22Rv1 (cell line): ENCODE measurements around the gene LTBP3.
A peak's percentile ranks its signal among the peaks of the same experiment; 100 is the strongest.

ENCODE experiments used
- H3K27ac ChIP-seq: fragments of 450-650 bp; 2 replicates; pipeline ENCODE4 v1.5.1; 2017
- CTCF ChIP-seq: fragments of 450-650 bp; IDR thresholded peaks from 2 replicates; pipeline ENCODE4 v1.5.1; 2017; ENCODE audit warnings: mild to moderate bottlenecking
- ZFX ChIP-seq: fragments of 450-650 bp; IDR thresholded peaks from 2 replicates; pipeline ENCODE4 v1.6.1; 2017; ENCODE audit warnings: antibody characterized with exemption, borderline replicate concordance

Gene LTBP3

DNA sequence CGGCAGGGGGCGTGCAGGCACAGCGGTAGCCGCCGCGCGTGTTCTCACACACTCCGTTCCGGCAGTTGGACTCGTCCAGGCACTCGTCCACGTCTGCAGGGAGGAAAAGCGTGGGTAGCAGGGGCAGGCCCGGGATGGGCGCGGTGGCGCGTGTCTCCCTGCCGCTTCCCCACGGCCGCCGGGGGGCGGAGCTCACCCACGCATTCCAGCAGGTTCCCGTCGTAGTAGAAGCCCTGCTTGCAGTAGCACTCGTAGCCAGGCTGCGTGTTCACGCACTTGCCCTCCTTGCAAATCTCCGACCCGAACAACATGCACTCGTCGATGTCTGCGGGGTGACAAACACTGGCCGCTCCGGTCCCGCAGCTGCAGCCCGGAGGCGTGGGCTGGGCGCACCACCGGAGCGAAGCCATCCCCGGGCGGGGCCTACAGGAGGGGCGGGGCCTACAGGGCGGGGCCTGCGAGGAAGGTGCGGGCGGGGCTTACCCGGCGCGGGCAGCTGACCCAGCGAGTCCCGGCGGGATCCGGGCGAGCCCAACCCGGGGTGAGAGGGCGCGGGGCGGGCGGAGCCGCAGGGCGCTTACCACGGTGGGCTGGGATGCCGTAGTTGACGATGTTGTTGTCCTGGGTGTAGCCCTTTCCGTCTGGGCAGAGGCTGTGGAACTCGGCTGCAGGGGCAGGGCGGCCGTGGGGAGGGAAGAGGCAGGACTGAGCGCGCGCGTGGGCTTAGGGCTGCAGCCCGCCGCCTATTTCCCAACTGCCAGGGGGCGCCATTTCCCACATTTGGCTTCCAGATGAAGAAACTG is 17.7 kb downstream of the LTBP3 start:
- TF ChIP-seq ZFX (no peak), CTCF (peak; percentile 81)
- peak overlapping the region; percentile 97 for H3K27ac ChIP-seq

- H3K27ac ChIP-seq: peak overlapping the region; percentile 97
Measured at GRCh38 chr11:65539744-65540289, 18.3 kb downstream of the LTBP3 start.

DNA sequence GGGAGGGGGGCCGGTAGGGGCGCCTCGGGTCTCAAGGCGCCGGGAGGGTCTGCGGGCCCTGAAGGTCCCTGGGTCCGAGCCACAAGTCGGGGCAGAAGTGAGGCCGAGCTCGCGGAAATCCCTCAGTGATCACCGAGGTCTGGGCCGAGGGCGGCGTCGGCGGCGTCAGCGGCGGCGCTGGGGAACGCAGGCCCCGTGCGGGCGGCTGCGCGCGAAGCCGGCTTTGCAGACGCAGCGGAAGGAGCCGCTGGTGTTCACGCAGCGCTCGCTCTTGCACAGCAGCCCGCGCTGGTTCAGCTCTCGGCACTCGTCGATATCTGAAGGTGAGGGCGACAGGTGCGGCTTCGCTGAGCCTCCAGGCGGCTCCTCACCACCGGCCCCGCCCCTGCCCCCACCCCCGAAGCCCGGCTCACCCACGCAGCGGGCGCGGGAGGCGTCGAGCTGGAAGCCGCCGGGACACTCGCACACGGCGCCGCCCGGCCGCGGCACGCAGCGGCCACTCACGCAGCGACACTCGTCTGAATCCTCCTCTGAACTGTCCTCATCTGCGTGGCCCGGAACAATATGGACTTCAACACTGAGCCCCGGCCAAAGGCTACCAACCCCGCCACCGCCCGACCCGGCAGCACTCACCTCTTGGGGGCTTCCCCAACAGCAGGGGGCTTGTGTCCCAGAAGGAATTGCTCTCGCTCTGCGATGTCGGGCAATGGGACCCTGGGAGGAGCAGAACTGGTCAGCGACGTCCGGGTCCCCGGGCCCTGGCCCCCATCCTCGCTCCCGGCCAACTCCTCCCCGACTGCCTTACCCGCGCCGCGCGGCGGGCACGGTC is 19.0 kb downstream of the LTBP3 start:
- no peak for TF ChIP-seq CTCF
- no peak for TF ChIP-seq ZFX
- peak overlapping the region; percentile 97 for H3K27ac ChIP-seq

More at GRCh38 chr11:65539744-65540289, 18.3 kb downstream of the LTBP3 start:
- TF ChIP-seq ZFX (no peak), CTCF (no peak; the same call in 1 of the 2 replicates)

DNA sequence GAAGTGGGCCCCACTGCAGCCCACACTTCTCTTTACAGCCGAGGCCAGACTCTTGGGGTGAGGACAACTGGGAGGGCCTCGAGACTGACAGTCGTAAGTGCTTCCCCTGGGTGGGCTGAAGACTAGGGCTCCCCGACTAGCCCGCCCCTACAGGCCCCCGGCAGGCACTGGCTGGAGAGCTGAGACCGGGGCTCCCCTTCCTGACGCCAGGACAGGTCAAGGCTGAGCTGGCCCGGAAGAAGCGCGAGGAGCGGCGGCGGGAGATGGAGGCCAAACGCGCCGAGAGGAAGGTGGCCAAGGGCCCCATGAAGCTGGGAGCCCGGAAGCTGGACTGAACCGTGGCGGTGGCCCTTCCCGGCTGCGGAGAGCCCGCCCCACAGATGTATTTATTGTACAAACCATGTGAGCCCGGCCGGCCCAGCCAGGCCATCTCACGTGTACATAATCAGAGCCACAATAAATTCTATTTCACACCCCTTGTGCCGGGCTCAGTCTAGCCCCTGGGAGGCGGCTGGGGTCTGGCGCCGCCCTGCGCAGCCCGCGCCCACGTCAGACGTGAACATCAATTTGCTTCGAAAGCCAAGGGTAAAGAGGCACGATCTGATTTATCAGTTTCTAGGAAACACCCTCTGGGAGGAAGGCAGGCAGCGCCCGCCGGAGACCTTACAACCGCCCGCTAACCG is 19.8 kb downstream of the LTBP3 start:
- TF ChIP-seq ZFX (no peak), CTCF (no peak)
- peak overlapping the region; percentile 97 for H3K27ac ChIP-seq

GRCh38 chr11:65537620-65538231 is 20.4 kb downstream of the LTBP3 start:
- peak overlapping the region; percentile 97; the same call in 1 of the 2 replicates for H3K27ac ChIP-seq
- TF ChIP-seq ZFX (no peak), CTCF (no peak)

- peak overlapping the region; percentile 97; the same call in 1 of the 2 replicates for H3K27ac ChIP-seq
- TF ChIP-seq CTCF (no peak), ZFX (no peak)
Measured at GRCh38 chr11:65537296-65537597, 20.9 kb downstream of the LTBP3 start.
